Measurements from ENCODE around the gene CXXC1. TPM values are rescaled to one million over a fixed set of nuclear protein-coding genes. Genes with fewer than 3 reads are reported as not detected.

CXXC1 gene
- total and polyA plus RNA-seq, 2 of the 13 experiments (the other 11 are each of a cell fraction or from before 2014, with no cell fraction given), result 32.9 to 39.0 TPM

- Histone ChIP-seq H3K36me3 (replicated peaks in 1 of 2; ENCODE audit: control insufficient read depth in 1 of 2, insufficient read depth in 2 of 2, low read length in 2 of 2) (no peaks in the 10 kb centered on the region), H3K79me2 (ENCODE audit: insufficient read depth, low read length) (no peaks in the 10 kb centered on the region), H3K4me1 (ENCODE audit: insufficient read depth, low read length) (peaks cover 13% of the 10 kb centered on the region), H3K9ac (ENCODE audit: insufficient read depth, low read depth, low read length) (no peak overlapping the region), H2AFZ (ENCODE audit: low read length) (no peak overlapping the region), H4K20me1 (ENCODE audit: insufficient read depth, low read length) (no peaks in the 10 kb centered on the region), H3K4me2 (ENCODE audit: low read depth, low read length) (no peak overlapping the region), H3K4me3 (replicated peaks in 1 of 3; ENCODE audit: insufficient read depth in 1 of 3, low read depth in 2 of 3, low read length in 3 of 3) (no peak overlapping the region), H3K27me3 (ENCODE audit: control insufficient read depth in 1 of 2, insufficient read depth in 2 of 2, low read length in 2 of 2) (no peaks in the 10 kb centered on the region; a peak in 1 of 5 replicates), H3K9me3 (ENCODE audit: low read length) (no peaks in the 10 kb centered on the region), H3K27ac (ENCODE audit: extremely low read length, insufficient read depth, low read length) (no peak overlapping the region)
- intact Hi-C loops (cut with micrococcal nuclease; ENCODE audit: unreplicated experiment), result no loop called here
- no peak for ATAC-seq
- ChIA-PET POLR2A (no interaction called here), CTCF (ENCODE audit: low intra/inter-chr PET ratio, low total read pairs) (no interaction called here)
- in situ Hi-C loops (cut with HindIII; ENCODE audit: extremely low pct_ligation_motif_present, low pct_unique_long_range_greater_than_20kb), result no loop called here
- no TSS peak for BruUV-seq (replicated peaks)
- no peak for FAIRE-seq
- no peak for DNase-seq (ENCODE audit: low spot score)
- no peak for TF ChIP-seq ZNF430 (CRISPR knock-in tag; IDR thresholded peaks at IDR 0.05)
- no peak for TF ChIP-seq JUND (CRISPR knock-in tag; IDR thresholded peaks at IDR 0.05)
- TF ChIP-seq, protein P1, sequence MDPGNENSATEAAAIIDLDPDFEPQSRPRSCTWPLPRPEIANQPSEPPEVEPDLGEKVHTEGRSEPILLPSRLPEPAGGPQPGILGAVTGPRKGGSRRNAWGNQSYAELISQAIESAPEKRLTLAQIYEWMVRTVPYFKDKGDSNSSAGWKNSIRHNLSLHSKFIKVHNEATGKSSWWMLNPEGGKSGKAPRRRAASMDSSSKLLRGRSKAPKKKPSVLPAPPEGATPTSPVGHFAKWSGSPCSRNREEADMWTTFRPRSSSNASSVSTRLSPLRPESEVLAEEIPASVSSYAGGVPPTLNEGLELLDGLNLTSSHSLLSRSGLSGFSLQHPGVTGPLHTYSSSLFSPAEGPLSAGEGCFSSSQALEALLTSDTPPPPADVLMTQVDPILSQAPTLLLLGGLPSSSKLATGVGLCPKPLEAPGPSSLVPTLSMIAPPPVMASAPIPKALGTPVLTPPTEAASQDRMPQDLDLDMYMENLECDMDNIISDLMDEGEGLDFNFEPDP (CRISPR knock-in tag; conservative IDR thresholded peaks at IDR 0.05), result no peak
- no peak for TF ChIP-seq ZNF543 (CRISPR knock-in tag; IDR thresholded peaks at IDR 0.05)
Observed at GRCh38 chr18:50262977-50263376, 24.5 kb downstream of the CXXC1 start.

GRCh38 chr18:50250935-50251334, 36.6 kb downstream of the CXXC1 start:
- no peaks in the 10 kb centered on the region for H3K79me2 ChIP-seq (ENCODE audit: insufficient read depth, low read length)
- CTCF ChIA-PET (ENCODE audit: low intra/inter-chr PET ratio, low total read pairs), result no interaction called here
- TF ChIP-seq MAFK (conservative IDR thresholded peaks at IDR 0.05 in 1 of 2, IDR thresholded peaks at IDR 0.05 in 1 of 2; ENCODE audit: low read length in 2 of 2), result peak; percentile 92 to 96
- peak; percentile 94 for TF ChIP-seq MAFF (IDR thresholded peaks at IDR 0.05; ENCODE audit: low read depth, low read length)
- TF ChIP-seq ZFX (CRISPR knock-in tag; IDR thresholded peaks at IDR 0.05; ENCODE audit: low read depth), result no peak
- no peak for TF ChIP-seq TRIM24 (CRISPR knock-in tag; IDR thresholded peaks at IDR 0.05)
- TF ChIP-seq ZNF260 (CRISPR knock-in tag; IDR thresholded peaks at IDR 0.05; ENCODE audit: borderline replicate concordance, low read depth), result no peak
- intact Hi-C loops (cut with micrococcal nuclease; ENCODE audit: unreplicated experiment), result no loop called here
- no peak overlapping the region for H3K27ac ChIP-seq (ENCODE audit: extremely low read length, insufficient read depth, low read length)
- DNase-seq (ENCODE audit: low spot score) (no peak), FAIRE-seq (no peak), ATAC-seq (no peak)
- no peak overlapping the region for H3K4me2 ChIP-seq (ENCODE audit: low read depth, low read length)
- no peaks in the 10 kb centered on the region for H3K9me3 ChIP-seq (ENCODE audit: low read length)
- no peaks in the 10 kb centered on the region; a peak in 1 of 5 replicates for H3K27me3 ChIP-seq (ENCODE audit: control insufficient read depth in 1 of 2, insufficient read depth in 2 of 2, low read length in 2 of 2)
- H3K9ac ChIP-seq (ENCODE audit: insufficient read depth, low read depth, low read length), result no peak overlapping the region
- no peak overlapping the region for H3K4me3 ChIP-seq (replicated peaks in 1 of 3; ENCODE audit: insufficient read depth in 1 of 3, low read depth in 2 of 3, low read length in 3 of 3)
- no peaks in the 10 kb centered on the region for H4K20me1 ChIP-seq (ENCODE audit: insufficient read depth, low read length)
- H2AFZ ChIP-seq (ENCODE audit: low read length), result no peak overlapping the region
- H3K4me1 ChIP-seq (ENCODE audit: insufficient read depth, low read length), result no peaks in the 10 kb centered on the region
- POLR2A ChIA-PET, result no interaction called here
- WGBS (ENCODE audit: low lambda C conversion rate), result 41% methylated on average over 3 of the region's 3 CpGs
- in situ Hi-C loops (cut with HindIII; ENCODE audit: extremely low pct_ligation_motif_present, low pct_unique_long_range_greater_than_20kb), result no loop called here
- H3K36me3 ChIP-seq (replicated peaks in 1 of 2; ENCODE audit: control insufficient read depth in 1 of 2, insufficient read depth in 2 of 2, low read length in 2 of 2), result no peaks in the 10 kb centered on the region
- no TSS peak for BruUV-seq (replicated peaks)
